Natural killer cell (primary cell): ENCODE measurements around the gene BFSP1. TPM values are rescaled to one million over a fixed set of nuclear protein-coding genes. Genes with fewer than 3 reads are reported as not detected.

Source experiments
- ATAC-seq, 3 donors: fragments of 150-1000 bp in 2 of 3; fragments of 200-7000 bp in 1 of 3; cut with Tn5 transposase; 1 replicate in 1 of 3; 2 replicates in 2 of 3; pipeline ENCODE4 v1.10.0; 2021; ENCODE audit warnings: mild to moderate bottlenecking in 2 of 3, moderate library complexity in 2 of 3
- DNase-seq, 2 donors: peaks; one replicate each; pipeline versions ENCODE4 v3.0.0 to v3.0.0-alpha.2; 2013 to 2021; ENCODE audit warnings: mixed read lengths in 1 of 2
- H3K27ac ChIP-seq: one replicate; pipeline ENCODE4 v1.5.1; 2013; ENCODE audit warnings: mild to moderate bottlenecking, low read length
- H3K27me3 ChIP-seq: one replicate; pipeline ENCODE4 v1.6.1; 2013; ENCODE audit warnings: low read length; ENCODE audit not compliant: control insufficient read depth, insufficient read depth
- H3K36me3 ChIP-seq: one replicate; pipeline ENCODE4 v1.6.1; 2013; ENCODE audit warnings: low read length; ENCODE audit not compliant: control insufficient read depth, insufficient read depth
- H3K4me1 ChIP-seq: one replicate; pipeline ENCODE4 v1.6.1; 2013; ENCODE audit warnings: low read length; ENCODE audit not compliant: control insufficient read depth, insufficient read depth
- H3K4me3 ChIP-seq: one replicate; pipeline ENCODE4 v1.5.1; 2013; ENCODE audit warnings: low read length
- H3K9me3 ChIP-seq: one replicate; pipeline ENCODE4 v1.6.1; 2013; ENCODE audit warnings: low read length; ENCODE audit not compliant: control insufficient read depth, insufficient read depth
- H3K27ac Mint-ChIP-seq, 2 donors: one replicate each; pipeline ENCODE4 v1.8.0; 2022; ENCODE audit warnings: mild to moderate bottlenecking in 2 of 2, mixed read lengths in 2 of 2, moderate library complexity in 1 of 2
- H3K27me3 Mint-ChIP-seq, 2 donors: one replicate each; pipeline ENCODE4 v1.8.0; 2022; ENCODE audit warnings: low read depth in 2 of 2, mixed read lengths in 2 of 2
- H3K36me3 Mint-ChIP-seq: one replicate; pipeline ENCODE4 v1.8.0; 2022; ENCODE audit warnings: mixed read lengths
- H3K4me1 Mint-ChIP-seq, 2 donors: one replicate each; pipeline ENCODE4 v1.8.0; 2022; ENCODE audit warnings: mixed read lengths in 2 of 2
- H3K4me3 Mint-ChIP-seq: one replicate; pipeline ENCODE4 v1.8.0; 2022; ENCODE audit warnings: mild to moderate bottlenecking, moderate library complexity, mixed read lengths
- H3K9me3 Mint-ChIP-seq, 2 donors: one replicate each; pipeline ENCODE4 v1.8.0; 2022; ENCODE audit warnings: mixed read lengths in 2 of 2
- WGBS: methylation state at CpG from one replicate; pipeline ENCODE4 v1.1.7; 2013; ENCODE audit warnings: missing lambda C conversion rate; ENCODE audit not compliant: insufficient coverage; 5-methylcytosine and 5-hydroxymethylcytosine counted together
- intact Hi-C: fragments of 100-400 bp; cut with micrococcal nuclease; formaldehyde crosslinking; loops from one replicate; pipeline ENCODE4 v1.14.2; 2022
- total RNA-seq, 4 donors: library from RNA; stranded (reverse); fragments of 120-200 nt in 1 of 4; gene quantifications; one replicate each; pipeline versions ENCODE4 v1.2.3 to v1.2.4, GENCODE V29; 2013 to 2022
- TF ChIP-seq, protein P1 (sequence below): fragments of 200-600 bp; IDR thresholded peaks from one replicate; pipeline ENCODE4 v1.8.0; 2022; ENCODE audit warnings: antibody characterized with exemption

The BFSP1 gene
- total RNA-seq, 3 donors from 2014 or later (not counting 1 experiment from before 2014, with no cell fraction given) = 2.7 to 7.3 (median 3.7) TPM

DNA sequence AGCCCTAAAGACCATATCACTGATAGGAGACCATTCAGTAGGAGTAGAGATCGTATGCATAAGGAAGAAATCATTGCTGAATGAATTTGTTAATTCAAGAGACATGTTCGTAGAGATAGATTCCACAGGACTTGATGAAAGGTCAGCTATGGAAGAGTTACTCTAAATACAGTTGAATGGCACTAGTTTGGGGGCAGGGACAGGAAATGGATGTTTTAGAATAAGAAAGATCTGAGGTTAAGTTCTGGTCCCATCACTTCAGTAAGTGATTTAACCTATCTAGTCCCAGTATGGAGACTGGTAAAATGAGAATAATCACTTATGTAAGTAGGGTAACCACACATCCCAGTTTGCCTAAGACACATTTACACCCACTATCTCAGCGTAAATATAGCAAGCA lies 2.9 kb upstream of the BFSP1 start:
- Mint-ChIP-seq H3K27me3 (peaks cover 3 to 7% of the 10 kb centered on the region in 2 donors), H3K9me3 (no peaks in the 10 kb centered on the region), H3K27ac (peak overlapping the region in 1 of 2 donors; percentile 17), H3K36me3 (no peaks in the 10 kb centered on the region), H3K4me1 (peaks cover 35 to 40% of the 10 kb centered on the region in 2 donors), H3K4me3 (no peak overlapping the region)
- ATAC-seq (no peak), DNase-seq (no peak)
- H3K36me3 ChIP-seq = no peaks in the 10 kb centered on the region
- H3K27me3 ChIP-seq = peaks cover 6% of the 10 kb centered on the region
- WGBS = 89% methylated on average over 3 of the region's 3 CpGs
- peaks cover 30% of the 10 kb centered on the region for H3K4me1 ChIP-seq
- no peak overlapping the region for H3K4me3 ChIP-seq
- intact Hi-C loops = no loop called here
- TF ChIP-seq, protein P1, sequence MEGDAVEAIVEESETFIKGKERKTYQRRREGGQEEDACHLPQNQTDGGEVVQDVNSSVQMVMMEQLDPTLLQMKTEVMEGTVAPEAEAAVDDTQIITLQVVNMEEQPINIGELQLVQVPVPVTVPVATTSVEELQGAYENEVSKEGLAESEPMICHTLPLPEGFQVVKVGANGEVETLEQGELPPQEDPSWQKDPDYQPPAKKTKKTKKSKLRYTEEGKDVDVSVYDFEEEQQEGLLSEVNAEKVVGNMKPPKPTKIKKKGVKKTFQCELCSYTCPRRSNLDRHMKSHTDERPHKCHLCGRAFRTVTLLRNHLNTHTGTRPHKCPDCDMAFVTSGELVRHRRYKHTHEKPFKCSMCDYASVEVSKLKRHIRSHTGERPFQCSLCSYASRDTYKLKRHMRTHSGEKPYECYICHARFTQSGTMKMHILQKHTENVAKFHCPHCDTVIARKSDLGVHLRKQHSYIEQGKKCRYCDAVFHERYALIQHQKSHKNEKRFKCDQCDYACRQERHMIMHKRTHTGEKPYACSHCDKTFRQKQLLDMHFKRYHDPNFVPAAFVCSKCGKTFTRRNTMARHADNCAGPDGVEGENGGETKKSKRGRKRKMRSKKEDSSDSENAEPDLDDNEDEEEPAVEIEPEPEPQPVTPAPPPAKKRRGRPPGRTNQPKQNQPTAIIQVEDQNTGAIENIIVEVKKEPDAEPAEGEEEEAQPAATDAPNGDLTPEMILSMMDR = no peak
- H3K27ac ChIP-seq = no peak overlapping the region
- no peaks in the 10 kb centered on the region for H3K9me3 ChIP-seq

- ATAC-seq (no peak), DNase-seq (peak in 1 of 2 donors; percentile 32)
- Histone ChIP-seq H3K4me1 (peaks cover 30% of the 10 kb centered on the region), H3K9me3 (no peaks in the 10 kb centered on the region), H3K27ac (no peak overlapping the region), H3K36me3 (no peaks in the 10 kb centered on the region), H3K27me3 (peaks cover 6% of the 10 kb centered on the region), H3K4me3 (no peak overlapping the region)
- intact Hi-C loops = no loop called here
- Mint-ChIP-seq H3K9me3 (no peaks in the 10 kb centered on the region), H3K27ac (peak overlapping the region in 1 of 2 donors; percentile 17), H3K4me1 (peaks cover 35 to 40% of the 10 kb centered on the region in 2 donors), H3K36me3 (no peaks in the 10 kb centered on the region), H3K27me3 (peaks cover under 1 to 3% of the 10 kb centered on the region in 2 donors), H3K4me3 (no peak overlapping the region)
- 100% methylated on average over 1 of the region's 1 CpG for WGBS
- TF ChIP-seq, protein P1 = no peak
These were observed 2.2 kb upstream of the BFSP1 start for GRCh38 chr20:17533396-17533795.

GRCh38 chr20:17531665-17532025 lies 466 bp upstream of the BFSP1 start:
- TF ChIP-seq, protein P1 = no peak
- no peaks in the 10 kb centered on the region for H3K36me3 ChIP-seq
- peaks cover 6% of the 10 kb centered on the region for H3K27me3 ChIP-seq
- no peaks in the 10 kb centered on the region for H3K27me3 Mint-ChIP-seq
- 87% methylated on average over 5 of the region's 5 CpGs for WGBS
- peaks cover 29 to 34% of the 10 kb centered on the region in 2 donors for H3K4me1 Mint-ChIP-seq
- H3K27ac Mint-ChIP-seq = peak overlapping the region; percentile 70 to 75
- ATAC-seq (no peak), DNase-seq (no peak)
- H3K36me3 Mint-ChIP-seq = no peaks in the 10 kb centered on the region
- H3K27ac ChIP-seq = peak overlapping the region; percentile 57
- peaks cover 24% of the 10 kb centered on the region for H3K4me1 ChIP-seq
- intact Hi-C loops = no loop called here
- no peaks in the 10 kb centered on the region for H3K9me3 ChIP-seq
- peak overlapping the region; percentile 88 for H3K4me3 Mint-ChIP-seq
- peak overlapping the region; percentile 51 for H3K4me3 ChIP-seq
- no peaks in the 10 kb centered on the region for H3K9me3 Mint-ChIP-seq

DNA sequence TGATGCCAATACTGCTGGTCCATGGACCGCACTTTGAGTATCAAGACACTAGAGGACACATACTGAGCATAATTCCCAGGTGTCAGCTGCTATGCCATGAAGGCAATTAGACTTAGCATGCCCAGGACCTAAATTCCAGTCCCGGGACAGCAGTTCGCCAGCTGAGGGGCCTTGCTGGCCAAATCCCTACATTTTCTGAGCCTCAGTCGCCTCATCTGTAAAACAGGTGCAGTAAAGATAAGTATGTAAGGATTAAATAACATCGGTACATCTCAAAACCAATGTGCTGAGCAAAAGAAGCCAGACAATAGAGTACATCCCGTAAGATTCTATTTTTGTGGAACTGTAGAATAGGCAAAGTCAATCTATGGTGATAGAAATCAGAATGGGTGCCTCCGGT lies 1.0 kb downstream of the BFSP1 start:
- H3K27ac Mint-ChIP-seq = peak overlapping the region; percentile 35 to 57

More for the DNA sequence above, 1.0 kb downstream of the BFSP1 start:
- no peak overlapping the region for H3K4me3 ChIP-seq
- peaks cover 33% of the 10 kb centered on the region in 2 donors for H3K4me1 Mint-ChIP-seq
- no peaks in the 10 kb centered on the region for H3K36me3 ChIP-seq
- H3K4me1 ChIP-seq = peaks cover 24% of the 10 kb centered on the region
- no peak for DNase-seq
- no peaks in the 10 kb centered on the region for H3K9me3 Mint-ChIP-seq
- intact Hi-C loops = no loop called here
- TF ChIP-seq, protein P1 = no peak
- H3K27me3 ChIP-seq = peaks cover 6% of the 10 kb centered on the region
- H3K27ac ChIP-seq = no peak overlapping the region
- peak overlapping the region; percentile 87 for H3K4me3 Mint-ChIP-seq
- ATAC-seq = no peak
- no peaks in the 10 kb centered on the region for H3K9me3 ChIP-seq
- H3K36me3 Mint-ChIP-seq = no peaks in the 10 kb centered on the region
- 86% methylated on average over 7 of the region's 7 CpGs for WGBS
- H3K27me3 Mint-ChIP-seq = peaks cover 0 to 3% of the 10 kb centered on the region in 2 donors
